HG03442 (cell line): Measurements from ENCODE around the gene FBN1.

Experiments
- ATAC-seq: cut with Tn5 transposase; IDR thresholded peaks from one replicate; pipeline ENCODE4 v1.9.1; 2021; ENCODE audit warnings: mild to moderate bottlenecking, moderate library complexity; ENCODE audit not compliant: unreplicated experiment

The FBN1 gene

DNA sequence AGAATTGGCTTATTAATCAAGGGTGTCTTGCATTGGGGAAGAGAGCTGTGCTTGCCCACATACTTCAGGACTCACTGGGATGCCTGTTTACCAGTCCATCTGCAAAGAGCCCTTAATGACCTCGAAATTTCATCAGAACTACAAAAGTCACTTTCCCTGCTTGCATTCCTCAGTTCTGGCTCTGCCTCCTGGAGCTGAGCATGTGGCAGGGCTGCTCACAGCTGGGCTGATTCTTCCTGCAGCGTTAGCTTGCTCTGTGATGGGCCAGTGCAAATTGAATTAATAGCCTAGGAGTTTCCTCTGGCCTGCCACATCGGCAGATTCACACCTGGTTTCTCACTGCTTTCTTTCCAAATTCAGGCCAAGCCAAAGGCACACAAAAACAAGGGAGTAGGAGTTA lies 205.4 kb downstream of the FBN1 start:
- no peak for ATAC-seq

DNA sequence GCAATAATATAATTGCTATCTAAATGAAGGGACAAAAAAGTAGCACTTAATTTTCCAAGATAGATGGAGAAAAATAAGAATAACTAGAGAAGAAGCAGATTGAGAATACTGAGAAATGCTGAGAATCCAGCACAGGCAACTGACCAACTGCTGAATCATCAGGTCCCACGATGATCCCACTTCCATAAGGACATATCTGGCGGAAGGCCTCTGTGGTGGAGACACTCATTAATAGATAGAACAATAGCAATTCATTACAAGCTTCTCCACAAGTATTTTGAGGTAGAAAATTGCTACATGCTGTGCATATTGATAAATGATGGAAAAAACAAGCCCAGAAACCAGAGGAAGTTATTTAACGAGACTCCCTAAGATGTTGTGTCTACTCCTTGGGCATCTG lies 208.3 kb downstream of the FBN1 start:
- no peak for ATAC-seq

DNA sequence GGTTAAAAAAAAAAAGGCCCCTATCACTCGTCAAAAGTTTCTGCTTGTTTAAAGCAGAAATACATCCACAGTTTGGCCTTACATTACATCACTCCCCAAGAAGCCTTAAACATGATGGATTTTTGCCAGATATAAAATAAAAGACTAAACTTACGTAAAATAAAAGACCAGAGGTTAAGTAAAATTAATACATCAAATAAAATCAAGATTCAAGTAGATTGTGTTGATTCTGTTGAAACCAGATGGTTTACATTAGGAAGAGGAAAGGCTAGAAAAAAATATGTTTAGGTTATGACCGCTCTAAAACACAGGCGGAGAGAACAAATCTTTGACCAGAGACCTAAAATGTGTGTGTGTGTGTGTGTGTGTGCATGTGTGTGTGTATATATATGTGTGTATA lies 210.2 kb downstream of the FBN1 start:
- no peak for ATAC-seq

DNA sequence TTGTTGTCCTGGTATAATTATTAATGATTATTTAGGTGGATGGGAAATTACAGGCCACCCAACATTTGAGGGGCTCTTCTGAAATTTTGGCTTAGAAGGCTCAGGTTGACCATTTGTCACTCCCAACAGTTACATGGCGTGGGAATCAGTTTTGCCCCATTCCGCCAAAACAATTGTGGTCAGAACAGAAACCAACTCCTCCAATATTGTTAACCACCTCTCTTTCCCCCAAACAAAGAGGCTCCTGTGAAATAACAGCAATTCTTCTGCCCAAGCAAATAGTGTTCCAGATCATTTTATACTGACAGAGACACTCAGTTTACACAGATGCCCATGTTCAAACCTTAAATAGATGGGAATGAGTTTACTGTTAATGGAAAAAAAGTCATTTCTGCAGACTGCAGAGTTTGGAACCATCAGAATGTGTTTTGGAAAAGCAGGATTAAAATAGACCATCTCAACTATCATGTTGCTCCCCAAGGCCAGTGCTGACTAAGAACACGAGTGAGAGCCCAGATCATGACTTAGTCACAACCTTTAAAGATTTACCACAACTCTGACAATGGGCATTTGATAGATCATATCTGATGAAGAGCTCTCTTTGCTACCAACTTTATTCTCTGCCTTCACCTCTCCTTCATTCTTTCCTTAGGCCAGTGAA lies 212.2 kb downstream of the FBN1 start:
- peak; percentile 88 for ATAC-seq

- ATAC-seq = no peak
Observed at GRCh38 chr15:48432688-48433087, 212.8 kb downstream of the FBN1 start.

DNA sequence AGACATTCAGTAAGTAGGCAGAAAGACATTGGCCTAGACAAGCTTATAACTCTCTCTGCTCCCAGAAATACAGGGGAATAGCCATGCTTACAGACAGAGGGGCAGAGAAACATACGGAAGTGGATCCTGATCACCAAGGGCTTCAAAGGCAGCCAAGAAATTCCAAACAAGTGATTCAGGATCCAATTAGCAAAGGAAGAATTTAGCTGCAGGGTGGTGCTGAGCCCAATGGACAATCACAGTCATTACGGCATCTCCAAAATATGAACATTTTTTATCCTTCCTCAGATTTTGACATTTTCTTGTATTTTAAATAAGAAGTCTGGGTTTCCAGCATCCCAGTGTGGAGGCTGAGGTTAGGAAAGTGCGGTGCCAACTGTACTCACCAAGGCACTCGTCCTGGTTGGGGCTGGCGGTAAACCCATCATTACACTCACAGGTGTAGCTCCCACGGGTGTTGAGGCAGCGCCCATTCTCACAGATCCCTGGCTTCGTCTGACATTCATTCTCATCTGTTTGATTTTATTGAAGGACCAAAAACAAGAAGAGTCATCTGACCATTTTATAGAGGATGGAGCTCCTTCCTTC lies 217.5 kb downstream of the FBN1 start:
- no peak for ATAC-seq

DNA sequence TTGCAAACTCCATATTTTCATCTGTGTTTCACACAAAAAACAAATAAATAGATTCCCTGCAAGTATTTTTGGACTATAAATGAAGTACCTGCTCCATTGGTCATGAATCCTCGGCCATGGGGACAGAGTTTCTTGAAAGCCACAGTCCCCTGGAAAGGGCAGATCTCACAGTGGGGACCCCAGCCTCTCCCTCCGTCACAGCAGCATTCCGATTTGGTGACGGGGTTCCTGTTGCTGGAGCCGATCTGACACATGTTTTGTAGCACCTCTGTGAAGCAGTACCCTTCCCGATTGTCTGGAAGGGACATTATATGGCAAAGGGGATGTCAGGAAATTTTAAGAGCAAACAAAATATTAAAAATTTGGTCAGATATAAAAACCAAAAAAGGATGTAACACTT lies 218.0 kb downstream of the FBN1 start:
- no peak for ATAC-seq

- ATAC-seq = no peak
Observed at GRCh38 chr15:48426941-48427340, 218.6 kb downstream of the FBN1 start.

DNA sequence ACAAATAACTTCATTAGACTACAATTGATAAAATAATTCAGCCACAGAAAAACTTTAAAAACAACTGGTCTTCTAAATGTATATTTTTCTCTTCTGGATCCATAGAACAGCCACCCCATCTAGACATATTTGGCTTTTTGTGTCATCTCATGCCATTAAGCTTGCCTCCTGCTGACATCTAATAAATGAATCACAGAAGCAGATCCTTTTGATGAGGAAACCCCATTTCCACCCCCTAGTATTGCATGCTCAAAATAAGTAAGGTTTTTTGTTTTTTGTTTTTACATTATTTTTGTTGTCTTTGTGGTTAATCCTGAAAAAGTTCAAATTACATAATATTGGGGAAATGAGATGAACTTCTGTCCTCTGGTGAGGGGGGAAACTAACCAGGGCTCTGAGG lies 219.5 kb downstream of the FBN1 start:
- no peak for ATAC-seq

DNA sequence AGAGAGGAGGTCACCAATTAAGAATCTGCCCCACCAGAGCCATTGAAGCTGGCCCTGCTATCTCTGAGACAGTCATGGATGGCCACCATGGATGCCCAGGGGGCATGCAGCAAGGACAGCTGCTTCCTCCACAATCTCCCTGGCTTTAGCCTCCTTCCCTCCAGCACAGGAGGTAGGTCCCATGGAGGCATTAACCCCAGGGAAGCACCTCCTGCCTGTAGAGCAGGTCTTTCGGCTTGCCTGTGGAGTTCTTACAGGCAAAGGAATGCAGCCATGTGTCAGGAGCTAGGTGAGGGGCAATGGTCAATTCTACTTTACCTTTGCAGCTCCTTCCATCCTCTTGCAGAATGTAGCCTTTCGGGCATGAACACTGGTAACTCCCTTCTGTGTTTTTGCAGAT lies 220.5 kb downstream of the FBN1 start:
- ATAC-seq = no peak

DNA sequence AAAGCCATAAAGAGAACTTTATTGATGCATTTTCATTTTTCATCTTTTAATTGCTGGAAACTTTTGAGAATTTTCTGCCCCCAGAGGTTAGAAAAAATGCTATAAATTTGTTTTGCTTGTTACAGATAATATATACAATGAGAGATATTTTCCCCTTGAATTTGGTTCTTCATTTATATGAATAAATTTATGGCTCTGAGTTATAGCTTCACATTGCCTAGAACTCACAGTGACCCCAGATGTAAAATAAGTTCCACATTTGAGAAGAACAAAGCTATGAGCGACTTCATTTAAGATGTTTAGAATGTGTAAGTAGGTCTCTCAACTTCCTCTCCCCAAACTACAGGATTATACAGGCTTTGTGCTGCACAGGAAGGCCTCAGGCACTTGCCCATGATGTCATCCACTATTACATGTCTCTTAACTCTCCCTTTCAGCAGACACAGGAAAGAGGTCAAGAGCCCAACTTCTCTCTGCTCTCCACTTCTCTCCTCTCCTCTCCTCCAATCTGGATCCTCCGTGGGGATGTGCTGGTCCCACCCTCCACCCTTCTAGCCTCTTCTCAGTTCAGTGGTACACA lies 221.5 kb downstream of the FBN1 start:
- no peak for ATAC-seq

DNA sequence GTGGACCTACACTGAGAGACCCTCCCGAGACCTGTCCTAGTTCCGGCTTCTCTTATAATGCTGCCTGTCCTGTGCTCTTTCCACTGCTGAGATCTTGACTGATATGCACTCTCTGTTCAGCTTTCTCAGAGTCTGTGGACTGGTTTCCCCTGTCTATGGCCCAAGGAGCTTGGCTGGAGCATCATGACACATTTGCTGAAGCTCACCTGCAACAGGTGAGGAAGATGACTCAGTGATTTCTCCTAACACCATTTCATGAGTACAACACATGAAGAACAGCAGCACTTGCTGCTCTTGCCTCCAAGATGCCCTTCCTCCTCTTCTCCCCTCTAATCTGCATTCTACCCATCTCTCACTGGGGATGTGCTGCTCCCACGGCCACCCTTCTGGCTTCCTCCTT lies 222.2 kb downstream of the FBN1 start:
- no peak for ATAC-seq

GRCh38 chr15:48422401-48422800 lies 223.1 kb downstream of the FBN1 start:
- no peak for ATAC-seq

GRCh38 chr15:48421362-48421761 lies 224.1 kb downstream of the FBN1 start:
- ATAC-seq = no peak

GRCh38 chr15:48419896-48420295 lies 225.6 kb downstream of the FBN1 start:
- ATAC-seq = no peak

GRCh38 chr15:48418343-48418742 lies 227.2 kb downstream of the FBN1 start:
- ATAC-seq = no peak

DNA sequence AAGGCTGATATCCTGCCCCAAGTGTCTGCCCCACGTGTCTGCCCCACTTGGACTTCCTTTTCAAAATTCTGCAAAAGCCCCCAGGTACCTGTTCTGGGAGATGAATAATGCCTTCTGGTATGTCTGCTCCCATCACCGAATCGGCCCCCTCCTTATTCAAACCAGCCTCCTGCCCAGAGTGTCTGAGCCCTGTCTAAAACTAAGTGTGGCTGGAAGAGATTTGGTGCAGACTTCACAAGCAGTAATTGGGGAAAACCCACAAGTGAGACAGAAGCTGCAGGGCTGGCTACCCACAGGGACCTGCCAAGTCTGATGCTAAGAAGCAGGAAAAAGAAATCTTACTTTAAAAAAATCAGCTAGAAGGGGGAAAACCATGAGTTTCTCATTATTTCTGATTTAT lies 229.2 kb downstream of the FBN1 start:
- no peak for ATAC-seq

- ATAC-seq = no peak
Observed at GRCh38 chr15:48415036-48415886, 230.2 kb downstream of the FBN1 start.

GRCh38 chr15:48414015-48414414 lies 231.5 kb downstream of the FBN1 start:
- no peak for ATAC-seq

- ATAC-seq = no peak
Observed at GRCh38 chr15:48413304-48413703, 232.2 kb downstream of the FBN1 start.

DNA sequence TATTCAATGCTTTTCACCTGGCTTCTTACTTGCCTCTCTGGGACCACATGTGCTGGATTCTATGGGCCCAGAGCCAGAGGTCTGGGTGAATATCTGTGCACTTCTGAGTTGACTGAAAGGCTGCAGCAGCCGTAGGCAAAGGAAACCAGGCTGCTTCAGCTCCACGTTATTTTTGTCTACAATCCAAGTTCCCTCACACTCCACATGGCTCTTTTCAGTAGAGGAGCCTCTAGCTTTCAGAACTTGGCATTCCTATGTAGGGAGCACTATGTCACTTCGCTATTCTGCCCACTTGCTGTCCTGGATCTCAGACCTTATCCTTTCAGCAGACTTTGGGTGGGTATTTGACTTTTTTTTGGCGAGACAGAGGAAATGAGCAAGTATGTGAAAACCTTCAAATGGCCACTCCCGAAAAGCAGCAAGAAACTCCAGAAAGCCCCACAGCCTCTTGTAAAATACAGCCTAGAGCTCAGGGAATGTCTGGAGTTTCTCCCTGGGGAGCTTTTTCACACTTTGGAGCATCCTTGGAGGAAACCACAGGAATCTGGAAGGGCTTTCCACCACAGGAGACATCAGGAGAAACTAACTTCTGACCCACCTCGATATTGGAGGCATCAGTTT lies 233.4 kb downstream of the FBN1 start:
- ATAC-seq = no peak
